ENCODE results near the gene INO80D.
"Not testable (repeated sequence)": the region's sequence is repeated elsewhere in the genome, so short reads cannot be mapped to it uniquely, and the experiment has no call there.

The INO80D gene

GRCh38 chr2:206105038-206105437 lies 19.1 kb upstream of the INO80D start:
- no peak overlapping the region for H3K4me3 ChIP-seq
- TF ChIP-seq CTCF (IDR thresholded peaks at IDR 0.05): no peak
- H3K27ac ChIP-seq: no peak overlapping the region
- H3K36me3 ChIP-seq: peaks cover 7 to 30% (median 10%) of the 10 kb centered on the region in 3 donors
- no peak for DNase-seq
- H3K27me3 ChIP-seq: no peaks in the 10 kb centered on the region
- intact Hi-C loops (cut with DNase I; ENCODE audit: low total_unique reads): no loop called here
- H3K4me1 ChIP-seq: no peaks in the 10 kb centered on the region
- no peaks in the 10 kb centered on the region for H3K9me3 ChIP-seq

DNA sequence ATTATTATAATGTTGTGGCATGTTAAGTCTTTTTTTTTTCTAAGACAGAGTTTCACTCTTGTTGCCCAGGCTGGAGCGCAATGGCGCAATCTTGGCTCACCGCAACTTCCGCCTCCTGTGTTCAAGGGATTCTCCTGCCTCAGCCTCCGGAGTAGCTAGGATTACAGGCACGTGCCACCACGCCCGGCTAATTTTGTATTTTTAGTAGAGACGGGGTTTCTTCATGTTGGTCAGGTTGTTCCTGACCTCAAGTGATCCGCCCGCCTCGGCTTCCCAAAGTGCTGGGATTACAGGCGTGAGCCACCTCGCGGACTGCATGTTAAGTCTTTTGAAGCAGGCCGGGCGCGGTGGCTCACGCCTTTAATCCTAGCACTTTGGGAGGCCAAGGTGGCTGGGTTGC lies 12.9 kb upstream of the INO80D start:
- intact Hi-C loops (cut with DNase I; ENCODE audit: low total_unique reads); H3K4me1 ChIP-seq; H3K27me3 ChIP-seq; H3K36me3 ChIP-seq; H3K27ac ChIP-seq; H3K9me3 ChIP-seq; H3K4me3 ChIP-seq: not testable (repeated sequence)
- peak in 1 of 2 donors; percentile 40 for DNase-seq

GRCh38 chr2:206098471-206098870 lies 12.5 kb upstream of the INO80D start:
- no peaks in the 10 kb centered on the region for H3K27me3 ChIP-seq
- TF ChIP-seq CTCF (IDR thresholded peaks at IDR 0.05): no peak
- H3K27ac ChIP-seq: no peak overlapping the region
- intact Hi-C loops (cut with DNase I; ENCODE audit: low total_unique reads): no loop called here
- H3K9me3 ChIP-seq: no peaks in the 10 kb centered on the region
- no peaks in the 10 kb centered on the region for H3K4me1 ChIP-seq
- H3K4me3 ChIP-seq: no peak overlapping the region
- no peak for DNase-seq
- H3K36me3 ChIP-seq: peaks cover 0 to 6% (median 0%) of the 10 kb centered on the region in 3 donors

- intact Hi-C loops (cut with DNase I; ENCODE audit: low total_unique reads): no loop called here
- Histone ChIP-seq H3K4me3 (no peak overlapping the region), H3K27me3 (no peaks in the 10 kb centered on the region), H3K27ac (no peak overlapping the region), H3K36me3 (no peaks in the 10 kb centered on the region), H3K4me1 (no peaks in the 10 kb centered on the region), H3K9me3 (no peaks in the 10 kb centered on the region)
- DNase-seq: no peak
- TF ChIP-seq CTCF (IDR thresholded peaks at IDR 0.05): no peak
These were observed 10.9 kb upstream of the INO80D start for GRCh38 chr2:206096876-206097275.

DNA sequence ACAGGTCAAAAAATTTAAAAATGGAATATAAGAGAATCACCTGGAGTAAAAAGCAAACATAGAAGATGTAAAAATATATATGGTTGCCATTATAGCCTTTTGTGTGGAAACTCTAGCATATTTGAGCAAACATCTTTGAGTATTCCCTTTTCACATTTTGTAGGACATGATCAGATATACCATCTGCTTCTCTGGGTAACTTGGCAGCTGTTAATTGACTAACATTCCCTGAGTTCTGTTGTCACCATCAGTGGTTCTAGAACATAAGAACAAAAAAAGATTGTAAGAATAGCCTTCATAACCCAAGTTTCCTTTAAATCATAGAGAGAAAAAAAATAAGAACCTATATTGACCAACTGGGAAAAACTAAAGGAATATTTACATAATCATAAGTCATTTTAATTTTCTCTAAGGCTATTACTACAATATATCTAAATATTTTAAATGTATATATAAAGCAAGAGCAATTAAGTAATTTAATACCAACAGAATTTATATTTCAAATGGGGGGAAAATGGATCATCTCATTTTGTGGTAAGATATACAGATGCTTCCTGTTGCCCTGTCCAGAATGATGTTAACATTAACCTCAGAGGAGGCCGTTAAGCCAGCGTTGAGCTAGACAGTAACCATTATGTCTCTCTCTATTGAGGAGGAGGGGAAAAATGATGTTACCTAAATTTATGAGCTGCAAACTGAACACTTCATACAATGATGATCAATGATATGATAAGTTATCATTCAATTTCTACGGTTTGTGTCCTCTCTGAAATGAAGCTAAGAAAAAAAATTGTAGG lies 9.8 kb upstream of the INO80D start:
- Histone ChIP-seq H3K27ac (no peak overlapping the region), H3K9me3 (no peaks in the 10 kb centered on the region), H3K36me3 (peaks cover 0 to 3% (median 0%) of the 10 kb centered on the region in 3 donors), H3K27me3 (no peaks in the 10 kb centered on the region), H3K4me3 (no peak overlapping the region), H3K4me1 (no peaks in the 10 kb centered on the region)
- intact Hi-C loops (cut with DNase I; ENCODE audit: low total_unique reads): no loop called here
- no peak for TF ChIP-seq CTCF (IDR thresholded peaks at IDR 0.05)
- no peak for DNase-seq

DNA sequence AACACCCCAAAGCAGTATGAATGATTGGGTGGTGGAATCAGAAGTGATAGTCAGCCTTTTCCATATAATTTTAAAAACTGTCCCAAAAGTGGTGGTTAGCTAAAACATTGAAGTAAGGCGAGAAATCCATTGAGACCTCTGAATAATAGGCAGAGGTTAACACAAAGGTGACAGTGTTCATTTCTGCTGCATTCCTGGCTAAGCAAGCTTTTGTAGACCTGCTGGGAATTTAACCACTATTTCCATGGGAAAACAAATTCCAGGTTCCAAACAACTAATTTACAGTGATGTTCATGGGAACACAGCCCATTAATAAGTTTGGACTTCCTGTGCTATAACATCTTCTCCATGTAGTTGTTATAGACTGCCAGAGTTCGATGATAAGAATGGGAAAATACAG lies 6.3 kb upstream of the INO80D start:
- DNase-seq: no peak
- intact Hi-C loops (cut with DNase I; ENCODE audit: low total_unique reads): no loop called here

More for the DNA sequence above, 6.3 kb upstream of the INO80D start:
- H3K36me3 ChIP-seq: peaks cover 0 to 9% (median 8%) of the 10 kb centered on the region in 3 donors
- no peaks in the 10 kb centered on the region for H3K27me3 ChIP-seq
- no peak overlapping the region for H3K27ac ChIP-seq
- peaks cover 0 to 19% (median 8%) of the 10 kb centered on the region in 4 donors for H3K4me1 ChIP-seq
- TF ChIP-seq CTCF (IDR thresholded peaks at IDR 0.05): no peak
- no peaks in the 10 kb centered on the region for H3K9me3 ChIP-seq
- H3K4me3 ChIP-seq: no peak overlapping the region
